Rectal smooth muscle tissue (tissue), 1 donor: Measurements from ENCODE around the gene C22orf23.
A peak's percentile ranks its signal among the peaks of the same experiment; 100 is the strongest.

ENCODE experiments used
- H3K27ac ChIP-seq: one replicate; pipeline ENCODE4 v1.7.0; 2013; ENCODE audit warnings: low read depth, low read length, inconsistent platforms
- H3K27me3 ChIP-seq: one replicate; pipeline ENCODE4 v1.7.0; 2013; ENCODE audit warnings: low read length; ENCODE audit not compliant: control insufficient read depth, insufficient read depth
- H3K36me3 ChIP-seq: one replicate; pipeline ENCODE4 v1.7.0; 2013; ENCODE audit warnings: low read length; ENCODE audit not compliant: control insufficient read depth, insufficient read depth
- H3K4me1 ChIP-seq: one replicate; pipeline ENCODE4 v1.7.0; 2013; ENCODE audit warnings: low read length; ENCODE audit not compliant: control insufficient read depth, insufficient read depth
- H3K4me3 ChIP-seq: one replicate; pipeline ENCODE4 v1.7.0; 2013; ENCODE audit warnings: low read length
- H3K9ac ChIP-seq: one replicate; pipeline ENCODE4 v1.7.0; 2013; ENCODE audit warnings: low read length

The C22orf23 gene

DNA sequence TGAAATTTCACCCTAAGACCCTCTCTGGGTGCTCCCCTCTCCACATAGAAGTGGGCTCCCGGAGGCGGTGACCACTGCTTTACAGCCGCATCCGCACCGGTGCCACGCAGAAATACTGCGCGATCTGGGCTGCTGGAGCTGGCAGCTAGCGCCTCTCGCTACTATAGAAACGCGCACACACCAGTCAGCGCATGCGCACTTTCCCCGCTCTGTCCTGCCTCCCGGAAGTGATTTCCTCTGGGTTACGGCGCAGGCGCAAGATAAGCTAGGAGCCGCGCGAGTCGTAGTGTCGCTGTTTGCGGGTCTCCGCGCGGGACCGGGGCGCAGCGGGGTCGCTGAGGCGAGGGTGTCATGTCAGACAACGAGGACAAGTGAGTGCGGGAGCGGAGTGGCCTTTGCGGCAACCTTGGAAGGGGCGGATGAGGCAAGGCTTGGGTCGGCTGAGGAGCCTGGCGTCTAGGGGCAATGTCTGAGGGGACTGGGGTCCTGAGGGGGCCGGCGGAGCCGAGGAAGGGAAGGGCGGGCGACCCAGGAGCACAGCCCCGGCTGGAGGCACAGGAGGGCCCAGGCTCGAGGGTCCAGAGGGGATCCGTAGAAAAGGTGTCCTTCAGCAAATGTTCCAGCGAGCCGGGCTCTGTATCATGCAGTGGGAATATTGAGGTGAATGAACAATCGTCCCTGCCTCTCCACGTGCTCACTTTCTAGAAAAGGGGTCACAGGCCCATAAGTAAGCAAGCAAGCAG lies at the start of gene C22orf23, which contains the start of gene POLR2F:
Gene C22orf23, minus strand, starts transcription at position 165 of the 743 bp plus-strand sequence. CDS start 452 bp downstream, outside the sequence.
Gene POLR2F, plus strand, starts transcription at position 263 of the 743 bp plus-strand sequence. Its CDS starts 89 bp downstream, at position 352.
- H3K27ac ChIP-seq, result peak within 1 kb of the TSS; percentile 65
- no peaks in the 10 kb centered on the region for H3K27me3 ChIP-seq
- peak within 1 kb of the TSS; percentile 84 for H3K9ac ChIP-seq
- peak within 1 kb of the TSS; percentile 94 for H3K4me3 ChIP-seq
- peaks cover 13% of the 10 kb centered on the region for H3K36me3 ChIP-seq
- peaks cover 7% of the 10 kb centered on the region for H3K4me1 ChIP-seq

DNA sequence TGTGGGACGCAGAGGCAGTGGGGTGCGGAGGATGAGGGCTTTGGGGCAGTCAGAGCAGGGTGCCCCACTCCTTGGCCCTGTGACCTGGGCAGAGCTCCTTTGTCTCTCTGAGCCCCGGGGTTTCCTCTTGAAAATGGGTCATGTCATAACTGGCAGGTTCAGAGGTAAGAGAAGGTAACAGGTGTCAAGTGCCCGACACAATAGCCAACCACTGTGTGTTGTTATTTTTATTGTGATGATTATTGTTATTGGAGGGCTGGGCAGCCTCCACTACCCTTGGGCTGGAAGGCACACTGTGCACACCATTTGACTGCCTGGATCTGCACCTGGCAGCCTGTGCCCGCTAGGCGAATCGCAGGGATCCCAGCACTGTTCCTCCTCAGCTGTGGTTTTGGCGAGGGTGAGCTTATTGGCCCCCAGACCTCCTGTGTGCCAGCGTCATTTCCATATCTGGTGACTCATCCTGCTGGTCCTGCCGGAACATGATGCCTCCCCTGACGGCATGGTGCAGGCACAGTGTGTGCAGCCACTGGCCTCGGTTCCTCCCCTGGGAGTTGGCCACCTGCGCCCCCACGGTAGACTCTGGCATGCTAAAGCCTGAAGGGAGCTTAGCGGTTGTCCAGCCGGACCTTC lies 46.4 kb upstream of the C22orf23 start:
- Histone ChIP-seq H3K4me1 (no peaks in the 10 kb centered on the region), H3K27ac (peak overlapping the region; percentile 56), H3K4me3 (no peak overlapping the region), H3K36me3 (no peaks in the 10 kb centered on the region), H3K9ac (no peak overlapping the region), H3K27me3 (no peaks in the 10 kb centered on the region)

DNA sequence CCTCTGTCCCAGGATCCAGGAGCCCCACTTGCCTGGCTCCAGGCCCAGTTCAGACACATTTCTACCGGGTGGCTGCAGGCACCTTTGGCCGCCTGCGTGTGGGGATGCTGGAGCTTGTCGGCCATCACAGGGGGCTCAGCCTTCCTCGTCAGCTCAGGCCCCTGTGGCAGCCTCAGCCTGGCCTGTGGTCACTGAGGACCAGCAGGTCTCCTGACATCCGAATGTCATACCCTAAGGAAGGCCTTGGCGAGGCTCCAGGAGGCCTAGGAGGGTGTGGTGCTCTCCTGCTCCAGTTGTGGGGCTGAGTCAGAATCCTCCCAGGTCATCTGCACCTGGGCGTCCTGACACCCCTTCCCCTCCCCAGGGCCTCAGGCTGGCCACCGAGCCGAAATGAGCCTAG lies 45.8 kb upstream of the C22orf23 start:
- Histone ChIP-seq H3K4me1 (no peaks in the 10 kb centered on the region), H3K27ac (peak overlapping the region; percentile 56), H3K4me3 (no peak overlapping the region), H3K9ac (no peak overlapping the region), H3K27me3 (no peaks in the 10 kb centered on the region), H3K36me3 (no peaks in the 10 kb centered on the region)

GRCh38 chr22:37998543-37998942 lies 45.1 kb upstream of the C22orf23 start:
- no peaks in the 10 kb centered on the region for H3K27me3 ChIP-seq
- no peak overlapping the region for H3K27ac ChIP-seq
- H3K4me1 ChIP-seq, result no peaks in the 10 kb centered on the region
- no peak overlapping the region for H3K4me3 ChIP-seq
- H3K36me3 ChIP-seq, result no peaks in the 10 kb centered on the region
- no peak overlapping the region for H3K9ac ChIP-seq

- Histone ChIP-seq H3K27me3 (no peaks in the 10 kb centered on the region), H3K36me3 (no peaks in the 10 kb centered on the region), H3K4me1 (no peaks in the 10 kb centered on the region), H3K9ac (no peak overlapping the region), H3K27ac (peak overlapping the region; percentile 10), H3K4me3 (no peak overlapping the region)
These were observed 43.3 kb upstream of the C22orf23 start for GRCh38 chr22:37996515-37997246.

- H3K27me3 ChIP-seq, result no peaks in the 10 kb centered on the region
- peak overlapping the region; percentile 10 for H3K27ac ChIP-seq
- H3K4me3 ChIP-seq, result no peak overlapping the region
- no peaks in the 10 kb centered on the region for H3K36me3 ChIP-seq
- no peak overlapping the region for H3K9ac ChIP-seq
- H3K4me1 ChIP-seq, result no peaks in the 10 kb centered on the region
These were observed 42.7 kb upstream of the C22orf23 start for GRCh38 chr22:37996079-37996478.

GRCh38 chr22:37995460-37995859 lies 42.1 kb upstream of the C22orf23 start:
- H3K27me3 ChIP-seq, result no peaks in the 10 kb centered on the region
- H3K27ac ChIP-seq, result no peak overlapping the region
- no peaks in the 10 kb centered on the region for H3K4me1 ChIP-seq
- H3K36me3 ChIP-seq, result no peaks in the 10 kb centered on the region
- H3K9ac ChIP-seq, result no peak overlapping the region
- no peak overlapping the region for H3K4me3 ChIP-seq

DNA sequence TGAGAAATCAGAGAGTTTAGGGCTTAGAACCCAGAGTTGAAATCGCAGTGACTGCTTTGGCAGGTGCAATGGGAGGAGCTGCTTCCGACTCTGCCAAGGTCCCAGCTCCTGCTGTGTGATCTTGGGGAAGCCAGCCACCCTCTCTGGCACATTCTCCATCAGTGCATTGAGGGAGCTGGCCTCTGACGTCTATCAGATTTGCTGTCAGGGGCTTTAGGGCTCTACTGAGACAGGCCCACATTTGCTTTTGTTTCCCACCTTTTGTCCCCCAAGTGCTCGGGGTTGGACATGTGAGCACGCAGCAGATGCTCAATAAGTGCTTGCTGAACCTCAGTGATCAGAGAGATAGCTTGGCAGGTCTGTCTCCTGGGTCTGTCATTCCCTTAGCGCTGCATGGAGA lies 41.6 kb upstream of the C22orf23 start:
- no peaks in the 10 kb centered on the region for H3K36me3 ChIP-seq
- no peak overlapping the region for H3K4me3 ChIP-seq
- no peak overlapping the region for H3K27ac ChIP-seq
- H3K27me3 ChIP-seq, result no peaks in the 10 kb centered on the region
- H3K4me1 ChIP-seq, result no peaks in the 10 kb centered on the region
- H3K9ac ChIP-seq, result no peak overlapping the region

GRCh38 chr22:37994049-37994448 lies 40.6 kb upstream of the C22orf23 start:
- Histone ChIP-seq H3K4me1 (no peaks in the 10 kb centered on the region), H3K27me3 (no peaks in the 10 kb centered on the region), H3K4me3 (no peak overlapping the region), H3K9ac (no peak overlapping the region), H3K36me3 (no peaks in the 10 kb centered on the region), H3K27ac (no peak overlapping the region)

GRCh38 chr22:37991731-37992442 lies 38.5 kb upstream of the C22orf23 start:
- Histone ChIP-seq H3K27ac (no peak overlapping the region), H3K4me1 (no peaks in the 10 kb centered on the region)

GRCh38 chr22:37990862-37991261 lies 37.5 kb upstream of the C22orf23 start:
- peaks cover 3% of the 10 kb centered on the region for H3K36me3 ChIP-seq
- no peaks in the 10 kb centered on the region for H3K27me3 ChIP-seq
- no peak overlapping the region for H3K4me3 ChIP-seq
- no peaks in the 10 kb centered on the region for H3K4me1 ChIP-seq
- no peak overlapping the region for H3K27ac ChIP-seq
- H3K9ac ChIP-seq, result no peak overlapping the region

More at GRCh38 chr22:37991731-37992442, 38.5 kb upstream of the C22orf23 start:
- Histone ChIP-seq H3K9ac (no peak overlapping the region), H3K36me3 (peaks cover 3% of the 10 kb centered on the region), H3K27me3 (no peaks in the 10 kb centered on the region), H3K4me3 (no peak overlapping the region)

DNA sequence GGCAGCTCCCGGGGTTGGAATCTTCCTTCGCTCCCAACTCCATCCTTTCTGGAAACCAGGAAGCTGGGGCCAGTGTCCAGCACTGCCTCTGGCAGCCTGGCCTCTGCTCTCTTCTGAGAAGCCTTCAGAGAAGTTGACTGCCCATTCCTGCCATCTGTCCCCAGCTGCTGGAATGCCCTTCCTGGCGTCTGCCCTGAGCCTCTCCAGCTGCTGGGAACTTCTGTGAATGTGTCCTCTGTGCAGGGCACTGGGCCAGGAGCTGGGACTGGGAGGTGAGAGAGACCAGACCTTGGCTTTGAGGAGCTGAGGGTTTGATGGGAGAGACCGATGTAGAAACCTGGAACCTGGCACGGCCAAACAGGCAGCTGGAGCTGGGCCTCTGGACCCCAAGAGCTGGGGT lies 36.9 kb upstream of the C22orf23 start:
- Histone ChIP-seq H3K27me3 (no peaks in the 10 kb centered on the region), H3K4me3 (no peak overlapping the region), H3K9ac (no peak overlapping the region), H3K4me1 (no peaks in the 10 kb centered on the region), H3K36me3 (peaks cover 3% of the 10 kb centered on the region), H3K27ac (no peak overlapping the region)
